ENCODE measurements around the gene AMBRA1. TPM values are rescaled to one million over a fixed set of nuclear protein-coding genes. Genes with fewer than 3 reads are reported as not detected.

Gene AMBRA1
- total RNA-seq, 4 donors from 2014 or later: 20.0 to 28.9 (median 26.0) TPM

DNA sequence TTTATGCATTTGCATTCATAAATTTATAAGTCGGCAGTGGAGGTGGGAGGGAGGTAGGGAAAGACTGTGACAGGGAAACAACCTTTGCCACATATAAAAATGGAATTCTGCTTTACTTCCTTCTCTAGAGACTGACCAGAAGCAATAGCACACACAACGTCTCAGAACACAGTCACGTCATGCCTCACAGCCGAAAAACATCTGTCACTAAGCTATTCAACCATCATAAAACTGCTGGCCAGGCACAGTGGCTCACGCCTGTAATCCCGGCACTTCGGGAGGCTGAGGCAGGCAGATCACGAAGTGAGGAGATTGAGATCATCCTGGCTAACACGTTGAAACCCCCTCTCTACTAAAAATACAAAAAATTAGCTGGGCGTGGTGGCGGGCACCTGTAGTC, 101.3 kb downstream of the AMBRA1 start:
- TF ChIP-seq POLR2AphosphoS5 (IDR thresholded peaks at IDR 0.05): peak; percentile 19 to 24
- no peak for TF ChIP-seq EP300 (IDR thresholded peaks at IDR 0.05)
- intact Hi-C loops (cut with DNase I): no loop called here
- Histone ChIP-seq H3K36me3 (peaks cover 0 to 23% (median 5%) of the 10 kb centered on the region in 4 donors), H3K4me3 (no peak overlapping the region), H3K9me3 (no peaks in the 10 kb centered on the region), H3K27me3 (no peaks in the 10 kb centered on the region), H3K27ac (replicated peaks in 1 of 4) (peak overlapping the region; percentile 5 to 48 (median 40)), H3K4me1 (peaks cover 22 to 48% (median 40%) of the 10 kb centered on the region in 4 donors)
- 70% methylated on average over 11 of the region's 11 CpGs for WGBS
- no peak for DNase-seq (ENCODE audit: extremely low spot score)

DNA sequence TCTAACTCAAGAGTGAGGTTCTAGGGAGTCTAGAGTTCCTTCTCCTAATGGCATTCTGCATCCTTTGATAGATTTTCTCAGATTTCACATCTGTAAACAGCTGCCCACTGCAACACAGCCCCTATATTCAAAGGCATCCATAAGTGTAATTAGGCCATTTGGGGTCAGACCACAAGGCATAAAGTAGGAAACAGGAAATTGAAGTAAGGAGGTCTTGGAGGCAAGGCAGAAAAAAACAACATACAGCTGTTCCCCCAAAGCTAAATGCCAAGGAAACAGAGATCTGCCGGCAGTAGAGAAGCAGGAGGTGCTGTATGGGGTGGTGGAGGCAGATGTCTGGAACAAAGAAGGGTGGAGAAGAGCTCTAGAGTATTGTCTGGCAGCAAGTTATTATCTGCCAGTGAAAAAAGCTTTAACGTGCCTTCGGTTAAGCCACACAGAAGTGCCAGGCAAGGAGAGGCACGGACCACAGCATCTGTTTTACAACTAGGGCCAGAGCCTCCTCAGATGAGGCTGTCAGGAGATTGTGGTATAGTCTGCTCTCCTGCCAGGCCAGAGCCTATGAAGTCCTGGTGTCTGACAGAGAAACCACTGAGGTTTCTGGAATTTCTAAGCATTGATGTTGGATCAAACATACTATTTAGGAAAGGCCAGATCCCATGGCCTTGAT, 102.0 kb downstream of the AMBRA1 start:
- no peak for DNase-seq (ENCODE audit: extremely low spot score)
- no peak overlapping the region for H3K4me3 ChIP-seq
- TF ChIP-seq, protein P1, sequence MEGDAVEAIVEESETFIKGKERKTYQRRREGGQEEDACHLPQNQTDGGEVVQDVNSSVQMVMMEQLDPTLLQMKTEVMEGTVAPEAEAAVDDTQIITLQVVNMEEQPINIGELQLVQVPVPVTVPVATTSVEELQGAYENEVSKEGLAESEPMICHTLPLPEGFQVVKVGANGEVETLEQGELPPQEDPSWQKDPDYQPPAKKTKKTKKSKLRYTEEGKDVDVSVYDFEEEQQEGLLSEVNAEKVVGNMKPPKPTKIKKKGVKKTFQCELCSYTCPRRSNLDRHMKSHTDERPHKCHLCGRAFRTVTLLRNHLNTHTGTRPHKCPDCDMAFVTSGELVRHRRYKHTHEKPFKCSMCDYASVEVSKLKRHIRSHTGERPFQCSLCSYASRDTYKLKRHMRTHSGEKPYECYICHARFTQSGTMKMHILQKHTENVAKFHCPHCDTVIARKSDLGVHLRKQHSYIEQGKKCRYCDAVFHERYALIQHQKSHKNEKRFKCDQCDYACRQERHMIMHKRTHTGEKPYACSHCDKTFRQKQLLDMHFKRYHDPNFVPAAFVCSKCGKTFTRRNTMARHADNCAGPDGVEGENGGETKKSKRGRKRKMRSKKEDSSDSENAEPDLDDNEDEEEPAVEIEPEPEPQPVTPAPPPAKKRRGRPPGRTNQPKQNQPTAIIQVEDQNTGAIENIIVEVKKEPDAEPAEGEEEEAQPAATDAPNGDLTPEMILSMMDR (IDR thresholded peaks at IDR 0.05): no peak
- no peak for TF ChIP-seq POLR2A (IDR thresholded peaks at IDR 0.05; ENCODE audit: low read depth)
- TF ChIP-seq POLR2AphosphoS5 (IDR thresholded peaks at IDR 0.05): no peak
- TF ChIP-seq EP300 (IDR thresholded peaks at IDR 0.05): no peak
- peaks cover 20 to 44% (median 38%) of the 10 kb centered on the region in 4 donors for H3K4me1 ChIP-seq
- 58% methylated on average over 4 of the region's 4 CpGs for WGBS
- no peaks in the 10 kb centered on the region for H3K9me3 ChIP-seq
- intact Hi-C loops (cut with DNase I): no loop called here
- H3K27ac ChIP-seq (replicated peaks in 1 of 4): peak overlapping the region in 3 of 4 donors; percentile 24 to 48 (median 39)
- no peaks in the 10 kb centered on the region for H3K27me3 ChIP-seq
- peaks cover 0 to 23% (median 5%) of the 10 kb centered on the region in 4 donors for H3K36me3 ChIP-seq

DNA sequence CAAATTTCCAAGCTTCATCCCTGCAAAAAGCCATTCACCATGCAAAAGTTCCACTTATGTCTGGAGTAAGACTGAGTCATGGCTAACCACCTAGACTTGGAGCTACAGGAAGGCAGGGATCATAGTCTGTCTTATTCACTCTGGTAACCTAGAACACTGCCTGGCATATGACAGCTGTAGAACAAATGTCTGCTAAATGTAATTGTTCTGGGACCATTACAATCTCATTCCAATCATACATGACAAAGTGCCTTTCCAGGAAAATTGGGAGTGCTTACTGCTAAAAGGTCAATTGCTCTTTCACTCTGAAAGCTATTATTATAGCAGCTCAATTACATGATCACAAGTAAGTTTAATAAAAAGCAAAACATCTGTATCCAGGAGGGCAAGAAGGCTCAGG, 103.2 kb downstream of the AMBRA1 start:
- Histone ChIP-seq H3K9me3 (no peaks in the 10 kb centered on the region), H3K4me1 (peaks cover 19 to 44% (median 38%) of the 10 kb centered on the region in 4 donors), H3K27ac (replicated peaks in 1 of 4) (no peak overlapping the region), H3K27me3 (no peaks in the 10 kb centered on the region), H3K36me3 (peaks cover 0 to 19% (median 5%) of the 10 kb centered on the region in 4 donors), H3K4me3 (no peak overlapping the region)
- intact Hi-C loops (cut with DNase I): no loop called here
- DNase-seq (ENCODE audit: extremely low spot score): no peak
- no peak for TF ChIP-seq POLR2A (IDR thresholded peaks at IDR 0.05; ENCODE audit: low read depth)
- no peak for TF ChIP-seq POLR2AphosphoS5 (IDR thresholded peaks at IDR 0.05)

DNA sequence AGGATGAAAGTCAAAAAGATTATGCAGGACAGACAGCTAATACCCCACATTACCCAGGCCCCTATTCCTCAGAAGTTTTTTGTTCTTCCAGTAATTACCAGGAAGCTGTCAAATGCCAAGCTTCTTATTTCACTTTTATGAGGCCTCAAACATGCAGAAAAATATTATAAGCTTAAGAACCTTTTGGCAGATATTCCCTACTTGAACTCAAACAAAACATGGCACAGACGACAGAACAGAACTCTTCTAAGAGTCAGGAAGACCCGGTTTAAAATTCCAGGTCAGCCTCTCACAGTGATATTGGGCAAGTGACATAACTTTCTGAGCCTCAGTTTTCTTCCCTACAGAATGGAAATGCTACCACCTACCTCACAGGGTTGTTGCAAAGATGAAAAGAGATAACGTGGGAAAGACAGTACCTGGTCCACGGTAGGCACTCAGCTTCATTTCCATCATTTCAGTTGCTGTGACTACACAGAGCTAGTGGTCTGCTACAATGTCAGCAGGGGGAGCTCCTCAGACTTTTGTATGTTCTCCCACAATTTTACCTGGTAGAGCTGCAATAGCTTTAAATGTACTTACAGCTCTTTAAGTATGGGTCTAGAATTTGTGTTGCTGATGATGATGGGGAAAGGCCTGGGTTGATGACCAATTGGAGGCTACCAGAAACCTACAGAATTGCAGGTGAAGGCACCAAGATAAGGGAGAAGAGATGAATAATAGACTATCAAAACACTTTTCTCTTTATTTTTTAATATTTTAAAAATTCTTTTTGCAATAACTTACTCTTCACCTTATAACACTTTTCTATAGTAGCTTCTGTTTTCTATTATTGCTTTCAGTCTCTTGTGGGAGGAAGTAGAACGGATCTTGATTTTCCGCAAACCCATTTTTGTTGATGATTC, 103.9 kb downstream of the AMBRA1 start:
- intact Hi-C loops (cut with DNase I): no loop called here
- 60% methylated on average over 6 of the region's 6 CpGs for WGBS
- Histone ChIP-seq H3K4me1 (peaks cover 19 to 44% (median 38%) of the 10 kb centered on the region in 4 donors), H3K27ac (replicated peaks in 1 of 4) (no peak overlapping the region), H3K4me3 (no peak overlapping the region), H3K9me3 (no peaks in the 10 kb centered on the region), H3K36me3 (peaks cover 0 to 19% (median 5%) of the 10 kb centered on the region in 4 donors), H3K27me3 (no peaks in the 10 kb centered on the region)
- TF ChIP-seq POLR2AphosphoS5 (IDR thresholded peaks at IDR 0.05) (no peak), EP300 (IDR thresholded peaks at IDR 0.05) (no peak)
- TF ChIP-seq, protein P1 (IDR thresholded peaks at IDR 0.05): peak; percentile 28 to 47 (median 34)
- DNase-seq (ENCODE audit: extremely low spot score): no peak

- 91% methylated on average over 4 of the region's 4 CpGs for WGBS
- no peak overlapping the region for H3K27ac ChIP-seq (replicated peaks in 1 of 4)
- peaks cover 7 to 16% (median 14%) of the 10 kb centered on the region in 4 donors for H3K4me1 ChIP-seq
- no peak overlapping the region for H3K4me3 ChIP-seq
- H3K27me3 ChIP-seq: no peaks in the 10 kb centered on the region
- intact Hi-C loops (cut with DNase I): no loop called here
- no peak for DNase-seq (ENCODE audit: extremely low spot score)
- no peaks in the 10 kb centered on the region for H3K36me3 ChIP-seq
- TF ChIP-seq, protein P1 (IDR thresholded peaks at IDR 0.05): no peak
- TF ChIP-seq POLR2AphosphoS5 (IDR thresholded peaks at IDR 0.05) (no peak), POLR2A (IDR thresholded peaks at IDR 0.05; ENCODE audit: low read depth) (no peak), EP300 (IDR thresholded peaks at IDR 0.05) (no peak)
- no peaks in the 10 kb centered on the region for H3K9me3 ChIP-seq
Observed at GRCh38 chr11:46485856-46486443, 107.9 kb downstream of the AMBRA1 start.
